Choroid plexus epithelial cell (primary cell): Measurements from ENCODE around the gene AKTIP.

Source experiments
- DNase-seq: peaks from one replicate; pipeline ENCODE4 v3.0.0-alpha.2; 2010; ENCODE audit warnings: low read depth
- H3K4me3 ChIP-seq: 2 replicates; pipeline ENCODE4 v1.5.1; 2011; ENCODE audit warnings: low read depth, mild to moderate bottlenecking, control low read depth, low read length, moderate library complexity
- TF ChIP-seq, protein P1 (sequence below): conservative IDR thresholded peaks from 2 replicates; pipeline ENCODE4 v1.5.1; 2011; ENCODE audit warnings: low read depth, mild to moderate bottlenecking, control low read depth, inconsistent platforms, low read length, moderate library complexity

Gene AKTIP

DNA sequence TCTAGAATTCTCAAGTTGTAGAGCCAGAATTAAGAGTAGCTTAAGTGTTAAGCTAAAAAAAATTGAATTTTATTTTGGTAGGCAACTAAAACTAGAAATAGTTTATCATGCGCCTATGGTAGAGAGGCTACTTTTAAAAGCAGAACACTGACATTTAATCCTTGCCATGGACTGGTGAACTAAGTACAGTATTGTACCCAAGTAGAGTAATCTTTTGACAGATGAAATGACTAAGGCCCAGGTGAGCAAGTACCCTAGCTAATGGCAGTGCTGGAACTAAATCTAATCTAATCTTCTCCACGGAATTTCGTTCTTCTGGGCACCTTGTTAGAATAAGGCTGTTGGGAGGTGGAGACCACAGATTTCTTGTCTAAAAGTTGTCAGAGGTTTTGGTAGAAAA lies 56.9 kb downstream of the AKTIP start:
- no peak for DNase-seq
- TF ChIP-seq, protein P1, sequence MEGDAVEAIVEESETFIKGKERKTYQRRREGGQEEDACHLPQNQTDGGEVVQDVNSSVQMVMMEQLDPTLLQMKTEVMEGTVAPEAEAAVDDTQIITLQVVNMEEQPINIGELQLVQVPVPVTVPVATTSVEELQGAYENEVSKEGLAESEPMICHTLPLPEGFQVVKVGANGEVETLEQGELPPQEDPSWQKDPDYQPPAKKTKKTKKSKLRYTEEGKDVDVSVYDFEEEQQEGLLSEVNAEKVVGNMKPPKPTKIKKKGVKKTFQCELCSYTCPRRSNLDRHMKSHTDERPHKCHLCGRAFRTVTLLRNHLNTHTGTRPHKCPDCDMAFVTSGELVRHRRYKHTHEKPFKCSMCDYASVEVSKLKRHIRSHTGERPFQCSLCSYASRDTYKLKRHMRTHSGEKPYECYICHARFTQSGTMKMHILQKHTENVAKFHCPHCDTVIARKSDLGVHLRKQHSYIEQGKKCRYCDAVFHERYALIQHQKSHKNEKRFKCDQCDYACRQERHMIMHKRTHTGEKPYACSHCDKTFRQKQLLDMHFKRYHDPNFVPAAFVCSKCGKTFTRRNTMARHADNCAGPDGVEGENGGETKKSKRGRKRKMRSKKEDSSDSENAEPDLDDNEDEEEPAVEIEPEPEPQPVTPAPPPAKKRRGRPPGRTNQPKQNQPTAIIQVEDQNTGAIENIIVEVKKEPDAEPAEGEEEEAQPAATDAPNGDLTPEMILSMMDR, result no peak
- no peak overlapping the region for H3K4me3 ChIP-seq

DNA sequence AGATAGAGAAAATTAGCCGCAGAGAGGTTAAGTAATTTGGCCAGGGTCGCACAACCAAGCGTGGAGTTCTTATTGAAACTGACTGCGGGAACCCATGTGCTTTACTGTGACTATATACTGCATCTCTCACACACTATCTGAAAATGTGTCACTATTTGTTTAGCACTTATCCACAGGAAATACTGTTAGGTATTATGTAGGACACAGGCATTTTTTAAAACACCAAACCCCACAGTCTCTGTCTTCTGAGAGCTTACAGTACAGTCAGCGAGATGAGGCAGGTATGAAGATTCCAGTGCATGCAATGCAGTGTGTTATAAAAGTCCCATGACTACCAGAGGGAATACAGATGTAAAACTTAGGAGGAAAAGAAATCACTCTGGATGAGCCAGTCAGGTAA lies 57.5 kb downstream of the AKTIP start:
- no peak overlapping the region for H3K4me3 ChIP-seq
- no peak for DNase-seq
- TF ChIP-seq, protein P1, result no peak
